HepG2 (cell line): Measurements from ENCODE around the gene MBD3L2. TPM values are rescaled to one million over a fixed set of nuclear protein-coding genes. Genes with fewer than 3 reads are reported as not detected.

Source experiments
- AHDC1 ChIP-seq: sonication (generic); formaldehyde crosslinking; IDR thresholded peaks from 2 replicates; pipeline ENCODE4 v1.5.1; 2020; ENCODE audit warnings: mild to moderate bottlenecking, missing genetic modification reagents, borderline replicate concordance
- DDIT3 ChIP-seq: sonication (generic); formaldehyde crosslinking; IDR thresholded peaks from 2 replicates; pipeline ENCODE4 v1.4.0; 2020; ENCODE audit warnings: mild to moderate bottlenecking, missing genetic modification reagents
- ETV5 ChIP-seq: IDR thresholded peaks from 2 replicates; pipeline ENCODE4 v1.6.1; 2018; ENCODE audit warnings: missing biosample characterization, missing genetic modification reagents, inconsistent platforms, borderline replicate concordance
- FOSL2 ChIP-seq: sonication (generic); formaldehyde crosslinking; IDR thresholded peaks from 2 replicates; pipeline ENCODE4 v1.4.0; 2020; ENCODE audit warnings: missing genetic modification reagents
- HMGXB4 ChIP-seq, 2 experiments: sonication (generic) in 1 of 2; formaldehyde crosslinking in 1 of 2; IDR thresholded peaks; 2 replicates each; pipeline versions ENCODE4 v1.4.0 to v1.6.1; 2018 to 2020; ENCODE audit warnings: missing genetic modification reagents in 2 of 2, borderline replicate concordance in 1 of 2, low read depth in 1 of 2, mild to moderate bottlenecking in 1 of 2, missing biosample characterization in 1 of 2
- MED8 ChIP-seq: sonication (generic); formaldehyde crosslinking; IDR thresholded peaks from 2 replicates; pipeline ENCODE4 v1.8.1; 2023; ENCODE audit warnings: mild to moderate bottlenecking, missing genetic modification reagents; ENCODE audit not compliant: insufficient replicate concordance
- MZF1 ChIP-seq: sonication (generic); formaldehyde crosslinking; IDR thresholded peaks from 2 replicates; pipeline ENCODE4 v1.8.1; 2023; ENCODE audit warnings: mild to moderate bottlenecking, missing genetic modification reagents, borderline replicate concordance
- NFYB ChIP-seq: sonication (generic); formaldehyde crosslinking; IDR thresholded peaks from 2 replicates; pipeline ENCODE4 v1.4.0; 2020; ENCODE audit warnings: missing genetic modification reagents
- PAXIP1 ChIP-seq: sonication (generic); formaldehyde crosslinking; conservative IDR thresholded peaks from 2 replicates; pipeline ENCODE4 v1.4.0; 2020; ENCODE audit warnings: mild to moderate bottlenecking, missing genetic modification reagents, moderate library complexity
- PBX2 ChIP-seq: IDR thresholded peaks from 2 replicates; pipeline ENCODE4 v1.6.1; 2016; ENCODE audit warnings: control low read depth
- PHF20 ChIP-seq: sonication (generic); formaldehyde crosslinking; IDR thresholded peaks from 2 replicates; pipeline ENCODE4 v1.5.0; 2020; ENCODE audit warnings: mild to moderate bottlenecking, missing genetic modification reagents
- SMAD9 ChIP-seq: sonication (generic); formaldehyde crosslinking; IDR thresholded peaks from 2 replicates; pipeline ENCODE4 v1.5.1; 2020; ENCODE audit warnings: mild to moderate bottlenecking, missing genetic modification reagents
- TEAD3 ChIP-seq: optimal IDR thresholded peaks from 2 replicates; pipeline ENCODE3; 2016; ENCODE audit warnings: borderline replicate concordance
- ZNF501 ChIP-seq: sonication (generic); formaldehyde crosslinking; IDR thresholded peaks from 2 replicates; pipeline ENCODE4 v1.5.1; 2020; ENCODE audit warnings: mild to moderate bottlenecking, moderate library complexity, missing genetic modification reagents
- ZNF660 ChIP-seq: sonication (generic); formaldehyde crosslinking; IDR thresholded peaks from 2 replicates; pipeline ENCODE4 v1.5.1; 2020; ENCODE audit warnings: mild to moderate bottlenecking, low read depth, missing genetic modification reagents, borderline replicate concordance
- polyA plus RNA-seq, 8 experiments: library from polyadenylated mRNA; depleted of rRNA in 3 of 8; stranded (reverse) in 7 of 8; unstranded in 1 of 8; fragments of >200 nt; fragmentation: Illumina TruSeq in 4 of 8; extraction: Trizol in 4 of 8; gene quantifications; 2 replicates each; pipeline versions ENCODE4 v1.2.1 to v1.2.3, GENCODE V29; 2011 to 2016; ENCODE audit warnings: low read depth in 4 of 8, missing spikeins in 1 of 8, mixed read lengths in 1 of 8; ENCODE audit not compliant: insufficient read depth in 1 of 8
- total RNA-seq, 5 experiments: library from RNA; depleted of rRNA; stranded (reverse); fragments of >200 nt; fragmentation: Illumina TruSeq; extraction: Trizol; gene quantifications; 2 replicates each; pipeline ENCODE4 v1.2.3, GENCODE V29; 2016; ENCODE audit warnings: low read depth in 1 of 5

Gene MBD3L2
- total and polyA plus RNA-seq, 2 of the 13 experiments (the other 11 are each of a cell fraction or from before 2014, with no cell fraction given) = not detected

- peak; percentile 23; the same call in 1 of the 2 replicates for TF ChIP-seq PAXIP1
- TF ChIP-seq AHDC1 (CRISPR knock-in tag) = no peak
- TF ChIP-seq SMAD9 = no peak
- no peak for TF ChIP-seq NFYB
- no peak for TF ChIP-seq FOSL2 (CRISPR knock-in tag)
- peak; percentile 24 for TF ChIP-seq MED8 (CRISPR knock-in tag)
- peak; percentile 95 for TF ChIP-seq PHF20
- TF ChIP-seq TEAD3 = peak; percentile 15
- peak; percentile 76 for TF ChIP-seq ETV5 (CRISPR knock-in tag)
- TF ChIP-seq PBX2 (CRISPR knock-in tag) = no peak
- no peak for TF ChIP-seq MZF1
- TF ChIP-seq DDIT3 (CRISPR knock-in tag) = no peak
- TF ChIP-seq ZNF501 (CRISPR knock-in tag) = peak; percentile 84; the same call in 1 of the 2 replicates
- TF ChIP-seq HMGXB4 (CRISPR knock-in tag; IDR thresholded peaks at IDR 0.05; ENCODE audit: borderline replicate concordance in 1 of 2, low read depth in 1 of 2) = peak in 1 of 2 experiments; percentile 54; a peak in 1 of 4 replicates
- TF ChIP-seq ZNF660 (CRISPR knock-in tag) = no peak
These were observed 20.2 kb downstream of the MBD3L2 start, which contains the start of gene ZNF557 (continued) for GRCh38 chr19:7069042-7069903.
